GM12864 (cell line): ENCODE results near the gene TIGAR.

ENCODE experiments used
- DNase-seq: peaks from one replicate; pipeline ENCODE4 v3.0.0-alpha.2; 2011; ENCODE audit warnings: low read depth
- H3K4me3 ChIP-seq: 2 replicates; pipeline ENCODE4 v1.5.1; 2011; ENCODE audit warnings: mild to moderate bottlenecking, low read depth, low read length, control low read depth
- CTCF ChIP-seq: IDR thresholded peaks from 2 replicates; pipeline ENCODE4 v1.5.1; 2011; ENCODE audit warnings: low read depth, mild to moderate bottlenecking, moderate library complexity, low read length, control low read depth, inconsistent platforms; ENCODE audit errors: missing control alignments

The TIGAR gene

GRCh38 chr12:4297617-4298016 is 23.4 kb upstream of the TIGAR start:
- DNase-seq, result no peak
- H3K4me3 ChIP-seq, result no peak overlapping the region
- no peak for TF ChIP-seq CTCF

- DNase-seq, result no peak
- no peak overlapping the region for H3K4me3 ChIP-seq
- no peak for TF ChIP-seq CTCF
Measured at GRCh38 chr12:4300883-4301282, 20.1 kb upstream of the TIGAR start.

- no peak for TF ChIP-seq CTCF
- no peak for DNase-seq
- H3K4me3 ChIP-seq, result no peak overlapping the region
Measured at GRCh38 chr12:4301932-4302501, 19.0 kb upstream of the TIGAR start.

- no peak for DNase-seq
- TF ChIP-seq CTCF, result no peak
- no peak overlapping the region for H3K4me3 ChIP-seq
Measured at GRCh38 chr12:4302881-4303280, 18.1 kb upstream of the TIGAR start.

GRCh38 chr12:4303750-4304149 is 17.3 kb upstream of the TIGAR start:
- no peak for TF ChIP-seq CTCF
- no peak for DNase-seq
- no peak overlapping the region for H3K4me3 ChIP-seq

- DNase-seq, result no peak
- H3K4me3 ChIP-seq, result no peak overlapping the region
Measured at GRCh38 chr12:4307593-4308333, 13.2 kb upstream of the TIGAR start.

More at GRCh38 chr12:4307593-4308333, 13.2 kb upstream of the TIGAR start:
- TF ChIP-seq CTCF, result peak; percentile 51
